IMR-90 (cell line): ENCODE results near the gene NTM. TPM values are rescaled to one million over a fixed set of nuclear protein-coding genes. Genes with fewer than 3 reads are reported as not detected.

Experiments used
- ATAC-seq: fragments of 200-7000 bp; cut with Tn5 transposase; 2 replicates; pipeline ENCODE4 v1.9.1; 2020; ENCODE audit warnings: low read depth, mild to moderate bottlenecking, moderate library complexity
- BruUV-seq: library from RNA; stranded (reverse); fragments of 400-500 nt; replicated peaks from 2 replicates; lab custom pipeline; 2021; lab: Mats Ljungman, UMichigan
- CTCF ChIA-PET: fragments of 300-600 bp; formaldehyde crosslinking; extraction: SDS; loops from one replicate; lab custom pipeline; 2021; ENCODE audit warnings: antibody characterized with exemption; lab: Yijun Ruan, JAX
- POLR2A ChIA-PET: fragments of 300-600 bp; sonication (Branson Sonifier 250); formaldehyde crosslinking; loops from one replicate; lab custom pipeline; 2022; ENCODE audit warnings: antibody characterized with exemption; ENCODE audit not compliant: unreplicated experiment; lab: Charles Lee
- DNase-seq: peaks from one replicate; pipeline ENCODE4 v3.0.0; 2013
- H2AFZ ChIP-seq: replicated peaks from 2 replicates; pipeline ENCODE3; 2013; ENCODE audit warnings: low read length, mild to moderate bottlenecking; ENCODE audit not compliant: poor library complexity
- H2AK5ac ChIP-seq: 2 replicates; pipeline ENCODE4 v1.6.1; 2013; ENCODE audit warnings: low read depth, low read length, inconsistent platforms
- H2AK9ac ChIP-seq: replicated peaks from 2 replicates; pipeline ENCODE3; 2013; ENCODE audit warnings: mild to moderate bottlenecking, low read depth, low read length, moderate library complexity; ENCODE audit not compliant: poor library complexity
- H2BK120ac ChIP-seq: 2 replicates; pipeline ENCODE4 v1.6.1; 2013; ENCODE audit warnings: low read depth, low read length, inconsistent platforms
- H2BK15ac ChIP-seq: 3 replicates; pipeline ENCODE4 v1.6.1; 2013; ENCODE audit warnings: low read depth, low read length, inconsistent platforms
- H2BK20ac ChIP-seq: 2 replicates; pipeline ENCODE4 v1.6.1; 2013; ENCODE audit warnings: low read depth, mild to moderate bottlenecking, inconsistent platforms, low read length, moderate library complexity
- H2BK5ac ChIP-seq: 2 replicates; pipeline ENCODE4 v1.6.1; 2013; ENCODE audit warnings: mild to moderate bottlenecking, low read depth, low read length, inconsistent platforms; ENCODE audit not compliant: poor library complexity, severe bottlenecking
- H3K14ac ChIP-seq: replicated peaks from 2 replicates; pipeline ENCODE4 v1.6.1; 2013; ENCODE audit warnings: low read depth, low read length, inconsistent platforms
- H3K18ac ChIP-seq: 2 replicates; pipeline ENCODE4 v1.6.1; 2013; ENCODE audit warnings: low read depth, low read length, control low read depth
- H3K23ac ChIP-seq: 2 replicates; pipeline ENCODE4 v1.6.1; 2013; ENCODE audit warnings: low read depth, low read length, inconsistent platforms
- H3K27ac ChIP-seq: 2 replicates; pipeline ENCODE4 v1.5.1; 2013; ENCODE audit warnings: mild to moderate bottlenecking, control low read depth, low read length; ENCODE audit not compliant: insufficient read depth
- H3K27me3 ChIP-seq: 2 replicates; pipeline ENCODE4 v1.6.1; 2013; ENCODE audit warnings: low read length; ENCODE audit not compliant: control insufficient read depth, insufficient read depth
- H3K36me3 ChIP-seq: 2 replicates; pipeline ENCODE4 v1.6.1; 2013; ENCODE audit warnings: low read length, mixed read lengths; ENCODE audit not compliant: control insufficient read depth, insufficient read depth
- H3K4ac ChIP-seq: 2 replicates; pipeline ENCODE4 v1.6.1; 2013; ENCODE audit warnings: low read depth, low read length, inconsistent platforms
- H3K4me1 ChIP-seq: 2 replicates; pipeline ENCODE4 v1.6.1; 2013; ENCODE audit warnings: low read length, mixed read lengths; ENCODE audit not compliant: control insufficient read depth, insufficient read depth
- H3K4me2 ChIP-seq: 2 replicates; pipeline ENCODE4 v1.6.1; 2013; ENCODE audit warnings: low read depth, mild to moderate bottlenecking, control low read depth, low read length, moderate library complexity
- H3K4me3 ChIP-seq: 2 replicates; pipeline ENCODE4 v1.5.1; 2013; ENCODE audit warnings: low read depth, mild to moderate bottlenecking, control low read depth, low read length, moderate library complexity; ENCODE audit not compliant: insufficient read depth
- H3K56ac ChIP-seq: 2 replicates; pipeline ENCODE4 v1.6.1; 2013; ENCODE audit warnings: low read length, inconsistent platforms; ENCODE audit not compliant: insufficient read depth; ENCODE audit errors: extremely low read depth
- H3K79me1 ChIP-seq, 2 experiments: 2 replicates each; pipeline ENCODE4 v1.6.1; 2013; ENCODE audit warnings: low read length in 2 of 2, inconsistent platforms in 1 of 2, low read depth in 1 of 2
- H3K9ac ChIP-seq: 2 replicates; pipeline ENCODE4 v1.6.1; 2013; ENCODE audit warnings: low read depth, low read length, control low read depth
- H3K9me1 ChIP-seq: 2 replicates; pipeline ENCODE4 v1.6.1; 2013; ENCODE audit warnings: low read length, inconsistent platforms; ENCODE audit not compliant: insufficient read depth
- H3K9me3 ChIP-seq: 2 replicates; pipeline ENCODE4 v1.6.1; 2013; ENCODE audit warnings: low read length; ENCODE audit not compliant: control insufficient read depth, insufficient read depth
- H4K20me1 ChIP-seq: 2 replicates; pipeline ENCODE4 v1.6.1; 2013; ENCODE audit warnings: low read length, inconsistent platforms; ENCODE audit not compliant: insufficient read depth
- H4K5ac ChIP-seq: 2 replicates; pipeline ENCODE4 v1.6.1; 2013; ENCODE audit warnings: mild to moderate bottlenecking, low read depth, low read length, control low read depth
- H4K8ac ChIP-seq, 2 experiments: 2 replicates each; pipeline ENCODE4 v1.6.1; 2013; ENCODE audit warnings: low read depth in 2 of 2, low read length in 2 of 2, control low read depth in 1 of 2, inconsistent platforms in 1 of 2
- H4K91ac ChIP-seq: 2 replicates; pipeline ENCODE4 v1.6.1; 2013; ENCODE audit warnings: low read depth, low read length, inconsistent platforms; ENCODE audit not compliant: insufficient read depth
- FOS ChIP-seq: fragments of 150-350 bp; IDR thresholded peaks from 2 replicates; pipeline ENCODE4 v1.6.1; 2016; ENCODE audit warnings: low read depth, low read length
- MAFK ChIP-seq: IDR thresholded peaks from 2 replicates; pipeline ENCODE4 v1.6.1; 2012; ENCODE audit warnings: low read depth, low read length, improper control_type of control experiment
- MAZ ChIP-seq: IDR thresholded peaks from 2 replicates; pipeline ENCODE4 v1.6.1; 2012; ENCODE audit warnings: low read depth, mild to moderate bottlenecking, low read length, improper control_type of control experiment, moderate library complexity, borderline replicate concordance
- MXI1 ChIP-seq: IDR thresholded peaks from 2 replicates; pipeline ENCODE4 v1.6.1; 2012; ENCODE audit warnings: low read depth, mild to moderate bottlenecking, low read length, moderate library complexity, borderline replicate concordance
- RAD21 ChIP-seq: IDR thresholded peaks from 2 replicates; pipeline ENCODE4 v1.6.1; 2012; ENCODE audit warnings: low read length, improper control_type of control experiment
- RCOR1 ChIP-seq: IDR thresholded peaks from 2 replicates; pipeline ENCODE4 v1.6.1; 2012; ENCODE audit warnings: mild to moderate bottlenecking, low read length, improper control_type of control experiment; ENCODE audit not compliant: insufficient replicate concordance
- RFX5 ChIP-seq: IDR thresholded peaks from 2 replicates; pipeline ENCODE4 v1.8.0; 2012; ENCODE audit warnings: low read depth, mild to moderate bottlenecking, low read length, moderate library complexity
- WGBS, 2 experiments: methylation state at CpG; one replicate each; pipeline versions ENCODE4 v1.1.5 to v1.1.7; 2013; ENCODE audit warnings: missing lambda C conversion rate in 2 of 2; ENCODE audit not compliant: insufficient read length in 1 of 2; ENCODE audit errors: extremely low coverage in 2 of 2; 5-methylcytosine and 5-hydroxymethylcytosine counted together
- dilution Hi-C: fragments of 300-500 bp; cut with HindIII; formaldehyde crosslinking; loops from one replicate; pipeline ENCODE4 v1.14.3; 2018; ENCODE audit warnings: low sequenced_read_pairs; ENCODE audit not compliant: unreplicated experiment
- in situ Hi-C: fragments of 300-500 bp; cut with MboI; formaldehyde crosslinking; loops from 3 replicates; pipeline ENCODE4 v1.14.3; 2019; ENCODE audit warnings: low sequenced_read_pairs, inconsistent platforms, mixed read lengths
- intact Hi-C: fragments of 100-400 bp; cut with micrococcal nuclease; formaldehyde crosslinking; loops from 2 replicates; pipeline ENCODE4 v1.10.0; 2022
- polyA plus RNA-seq, 3 experiments: library from polyadenylated mRNA; depleted of rRNA; stranded (reverse); fragments of >200 nt; gene quantifications; 2 replicates each; pipeline ENCODE4 v1.2.3, GENCODE V29; 2012; ENCODE audit warnings: low replicate concordance in 1 of 3
- total RNA-seq: library from RNA; depleted of rRNA; stranded (reverse); fragments of >200 nt; gene quantifications from 2 replicates; pipeline ENCODE4 v1.2.3, GENCODE V29; 2012
- TF ChIP-seq, protein P1 (sequence below): fragments of 150-350 bp; IDR thresholded peaks from 2 replicates; pipeline ENCODE4 v1.6.1; 2016; ENCODE audit warnings: low read depth, mild to moderate bottlenecking, low read length, moderate library complexity, borderline replicate concordance
- TF ChIP-seq, protein P2 (sequence below): conservative IDR thresholded peaks from 2 replicates; pipeline ENCODE4 v1.5.1; 2012; ENCODE audit warnings: mild to moderate bottlenecking, low read depth, low read length, improper control_type of control experiment

The NTM gene
- total and polyA plus RNA-seq, 2 of the 4 experiments (the other 2 are of a cell fraction) = 19.5 to 25.5 TPM

DNA sequence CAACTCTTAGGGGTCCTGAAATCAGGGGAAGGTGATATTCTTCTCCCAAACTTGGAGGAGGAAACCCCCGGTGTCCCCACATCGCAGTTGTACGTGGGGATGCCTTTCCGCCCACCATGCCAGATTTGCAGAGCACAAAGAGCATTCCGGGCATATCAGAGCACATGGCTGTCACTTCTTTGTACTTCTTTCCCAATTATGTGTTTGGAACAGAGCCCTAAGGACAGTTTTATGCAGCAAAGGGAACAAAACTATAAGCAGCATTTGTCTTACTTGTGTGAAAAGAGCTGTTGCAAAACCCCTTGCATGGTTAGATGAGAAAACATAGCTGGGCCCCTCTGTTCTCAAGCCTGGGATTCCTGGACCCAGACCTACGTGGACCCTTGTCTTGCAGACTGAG, 41.2 kb downstream of the NTM start:
- H3K9me1 ChIP-seq = no peaks in the 10 kb centered on the region
- H3K4me1 ChIP-seq = no peaks in the 10 kb centered on the region
- no peak overlapping the region for H3K18ac ChIP-seq
- no peak overlapping the region for H3K4me2 ChIP-seq
- dilution Hi-C loops (no loop called here), in situ Hi-C loops (no loop called here), intact Hi-C loops (no loop called here)
- no peak overlapping the region for H3K27ac ChIP-seq
- no peak overlapping the region for H2BK5ac ChIP-seq
- no peak overlapping the region for H4K8ac ChIP-seq
- no peak overlapping the region for H3K56ac ChIP-seq
- no peak overlapping the region for H3K9ac ChIP-seq
- POLR2A ChIA-PET = no interaction called here
- H3K23ac ChIP-seq = no peak overlapping the region
- no peak for DNase-seq
- H4K5ac ChIP-seq = no peak overlapping the region
- no peak overlapping the region for H4K91ac ChIP-seq
- H2BK20ac ChIP-seq = no peak overlapping the region
- H2BK120ac ChIP-seq = no peak overlapping the region
- H2AK5ac ChIP-seq = no peak overlapping the region
- CTCF ChIA-PET = no interaction called here
- no peak overlapping the region for H3K4ac ChIP-seq
- H3K79me1 ChIP-seq = no peaks in the 10 kb centered on the region
- H3K27me3 ChIP-seq = no peaks in the 10 kb centered on the region; the same call in 1 of the 2 replicates
- H3K36me3 ChIP-seq = no peaks in the 10 kb centered on the region
- TF ChIP-seq FOS (no peak), RFX5 (no peak), MAZ (no peak), RCOR1 (no peak), MAFK (no peak), MXI1 (no peak), RAD21 (no peak)
- TF ChIP-seq, protein P1, sequence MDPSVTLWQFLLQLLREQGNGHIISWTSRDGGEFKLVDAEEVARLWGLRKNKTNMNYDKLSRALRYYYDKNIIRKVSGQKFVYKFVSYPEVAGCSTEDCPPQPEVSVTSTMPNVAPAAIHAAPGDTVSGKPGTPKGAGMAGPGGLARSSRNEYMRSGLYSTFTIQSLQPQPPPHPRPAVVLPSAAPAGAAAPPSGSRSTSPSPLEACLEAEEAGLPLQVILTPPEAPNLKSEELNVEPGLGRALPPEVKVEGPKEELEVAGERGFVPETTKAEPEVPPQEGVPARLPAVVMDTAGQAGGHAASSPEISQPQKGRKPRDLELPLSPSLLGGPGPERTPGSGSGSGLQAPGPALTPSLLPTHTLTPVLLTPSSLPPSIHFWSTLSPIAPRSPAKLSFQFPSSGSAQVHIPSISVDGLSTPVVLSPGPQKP = no peak
- TF ChIP-seq, protein P2, sequence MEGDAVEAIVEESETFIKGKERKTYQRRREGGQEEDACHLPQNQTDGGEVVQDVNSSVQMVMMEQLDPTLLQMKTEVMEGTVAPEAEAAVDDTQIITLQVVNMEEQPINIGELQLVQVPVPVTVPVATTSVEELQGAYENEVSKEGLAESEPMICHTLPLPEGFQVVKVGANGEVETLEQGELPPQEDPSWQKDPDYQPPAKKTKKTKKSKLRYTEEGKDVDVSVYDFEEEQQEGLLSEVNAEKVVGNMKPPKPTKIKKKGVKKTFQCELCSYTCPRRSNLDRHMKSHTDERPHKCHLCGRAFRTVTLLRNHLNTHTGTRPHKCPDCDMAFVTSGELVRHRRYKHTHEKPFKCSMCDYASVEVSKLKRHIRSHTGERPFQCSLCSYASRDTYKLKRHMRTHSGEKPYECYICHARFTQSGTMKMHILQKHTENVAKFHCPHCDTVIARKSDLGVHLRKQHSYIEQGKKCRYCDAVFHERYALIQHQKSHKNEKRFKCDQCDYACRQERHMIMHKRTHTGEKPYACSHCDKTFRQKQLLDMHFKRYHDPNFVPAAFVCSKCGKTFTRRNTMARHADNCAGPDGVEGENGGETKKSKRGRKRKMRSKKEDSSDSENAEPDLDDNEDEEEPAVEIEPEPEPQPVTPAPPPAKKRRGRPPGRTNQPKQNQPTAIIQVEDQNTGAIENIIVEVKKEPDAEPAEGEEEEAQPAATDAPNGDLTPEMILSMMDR = no peak
- ATAC-seq = no peak
- H3K4me3 ChIP-seq = no peak overlapping the region
- H3K14ac ChIP-seq = no peak overlapping the region
- no peaks in the 10 kb centered on the region for H4K20me1 ChIP-seq
- no peak overlapping the region for H2AK9ac ChIP-seq
- H3K9me3 ChIP-seq = no peaks in the 10 kb centered on the region
- no peak overlapping the region for H2AFZ ChIP-seq
- WGBS, 2 experiments = 67% methylated on average over 3 of the region's 6 CpGs; no CpG with 5 or more reads in 1 of the 2 experiments
- BruUV-seq = no TSS peak
- no peak overlapping the region for H2BK15ac ChIP-seq
